ENCODE results near the gene DCLK1.

- TF ChIP-seq SIN3A (IDR thresholded peaks at IDR 0.05; ENCODE audit: borderline replicate concordance, insufficient read depth, low read length) (no peak), POLR2AphosphoS5 (IDR thresholded peaks at IDR 0.05; ENCODE audit: low read depth, low read length) (no peak), TAF1 (IDR thresholded peaks at IDR 0.05; ENCODE audit: borderline replicate concordance, insufficient read depth, low read length) (no peak), FOXP2 (optimal IDR thresholded peaks at IDR 0.05; ENCODE audit: borderline replicate concordance, extremely low read depth, extremely low read length, insufficient read depth) (no peak)
These were observed 366.7 kb downstream of the DCLK1 start for GRCh38 chr13:35764326-35765015.
